ENCODE data around the gene CFAP61.

The CFAP61 gene

GRCh38 chr20:20395903-20396568 is 343.7 kb downstream of the CFAP61 start:
- DNase-seq (ENCODE audit: low read depth, low spot score): no peak

- DNase-seq (ENCODE audit: low read depth, low spot score): no peak
Measured at GRCh38 chr20:20396794-20397193, 344.5 kb downstream of the CFAP61 start.

GRCh38 chr20:20398123-20398522 is 345.8 kb downstream of the CFAP61 start:
- DNase-seq (ENCODE audit: low read depth, low spot score): no peak

DNA sequence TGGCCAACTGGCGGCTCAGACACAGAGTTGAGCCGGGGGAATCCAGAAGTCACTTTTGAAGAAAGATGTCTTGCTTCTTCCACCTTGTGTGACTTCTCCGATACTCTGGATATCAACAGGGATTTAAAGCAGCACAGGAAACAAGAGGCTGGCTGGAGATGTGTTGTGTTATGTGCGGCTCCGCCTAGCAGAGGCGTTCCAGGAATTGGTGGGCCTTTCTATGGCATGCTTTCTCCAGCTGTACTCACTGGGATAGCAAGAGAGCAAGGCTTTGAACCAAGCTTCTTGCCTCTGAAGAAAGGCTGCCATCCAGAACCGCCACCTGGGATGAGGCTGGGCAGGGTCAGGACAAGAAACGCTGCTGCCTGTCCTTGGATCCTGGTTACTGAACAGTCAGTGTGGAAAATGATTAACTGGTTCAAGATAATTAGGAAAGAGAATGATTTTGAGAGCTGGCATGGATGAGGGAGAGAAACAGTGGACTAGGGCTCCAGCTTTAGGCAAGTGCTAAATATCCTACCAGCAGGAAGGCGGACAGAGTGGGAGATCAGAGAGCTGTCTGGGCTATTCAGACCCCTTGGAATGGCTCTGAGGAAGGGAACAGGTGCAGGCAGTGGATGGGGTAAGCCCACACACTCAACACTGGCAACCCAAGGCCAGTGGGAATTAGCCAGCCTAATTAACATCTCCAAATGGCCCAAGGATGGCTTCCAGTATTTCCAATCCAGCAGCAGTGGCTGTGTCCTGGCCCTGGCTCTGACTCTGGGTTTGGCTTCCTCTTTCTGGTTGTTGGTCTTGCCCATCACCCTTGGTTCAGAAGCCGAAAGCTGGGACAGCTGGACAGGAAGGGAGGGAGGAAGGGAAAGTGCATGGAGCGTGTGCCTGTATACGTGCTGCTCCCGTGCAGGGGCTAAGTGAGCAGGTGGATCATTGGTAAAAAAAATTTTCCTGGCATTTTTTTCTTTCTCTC is 347.5 kb downstream of the CFAP61 start:
- no peak for DNase-seq (ENCODE audit: low read depth, low spot score)

DNA sequence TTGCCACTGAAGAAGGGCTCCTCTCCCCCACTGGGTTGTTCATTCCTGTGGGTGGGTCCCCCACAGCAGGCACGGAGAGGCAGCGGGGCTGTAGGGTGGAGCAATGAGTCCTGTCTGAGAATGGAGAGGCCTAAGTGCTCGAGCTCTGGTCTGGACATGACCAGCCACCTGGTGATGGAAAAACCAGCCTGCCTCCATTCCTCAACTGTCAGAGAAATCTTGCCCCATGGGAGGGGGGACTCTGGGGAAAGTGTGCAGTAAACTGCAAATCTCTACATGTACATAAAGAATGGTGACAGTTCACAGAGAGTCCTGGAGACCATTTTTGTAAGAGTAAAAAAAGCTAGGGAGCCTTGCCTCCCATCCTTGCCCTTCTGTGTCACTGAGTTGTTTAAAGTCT is 349.7 kb downstream of the CFAP61 start:
- no peak for DNase-seq (ENCODE audit: low read depth, low spot score)

GRCh38 chr20:20404633-20405032 is 352.3 kb downstream of the CFAP61 start:
- DNase-seq (ENCODE audit: low read depth, low spot score): no peak

DNA sequence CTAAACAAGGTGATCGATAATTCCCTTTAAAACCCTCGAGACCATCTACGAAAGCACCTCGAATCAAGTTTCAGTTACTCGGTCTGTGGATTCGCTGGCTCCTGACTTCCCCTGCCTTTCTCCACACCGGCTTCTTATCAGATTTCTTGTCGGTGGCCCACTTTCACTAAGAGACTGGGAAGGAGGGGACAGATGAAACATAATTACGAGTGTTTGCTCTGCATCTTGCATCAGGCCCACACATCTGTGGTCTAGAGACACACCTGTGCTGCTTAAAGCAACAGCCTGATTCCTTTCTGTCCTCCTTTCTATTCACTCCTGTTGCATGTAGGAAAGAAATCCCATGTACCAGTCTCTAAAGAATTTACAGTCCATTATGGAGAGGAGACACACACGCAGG is 353.3 kb downstream of the CFAP61 start:
- DNase-seq (ENCODE audit: low read depth, low spot score): no peak

GRCh38 chr20:20406306-20406705 is 354.0 kb downstream of the CFAP61 start:
- DNase-seq (ENCODE audit: low read depth, low spot score): no peak

DNA sequence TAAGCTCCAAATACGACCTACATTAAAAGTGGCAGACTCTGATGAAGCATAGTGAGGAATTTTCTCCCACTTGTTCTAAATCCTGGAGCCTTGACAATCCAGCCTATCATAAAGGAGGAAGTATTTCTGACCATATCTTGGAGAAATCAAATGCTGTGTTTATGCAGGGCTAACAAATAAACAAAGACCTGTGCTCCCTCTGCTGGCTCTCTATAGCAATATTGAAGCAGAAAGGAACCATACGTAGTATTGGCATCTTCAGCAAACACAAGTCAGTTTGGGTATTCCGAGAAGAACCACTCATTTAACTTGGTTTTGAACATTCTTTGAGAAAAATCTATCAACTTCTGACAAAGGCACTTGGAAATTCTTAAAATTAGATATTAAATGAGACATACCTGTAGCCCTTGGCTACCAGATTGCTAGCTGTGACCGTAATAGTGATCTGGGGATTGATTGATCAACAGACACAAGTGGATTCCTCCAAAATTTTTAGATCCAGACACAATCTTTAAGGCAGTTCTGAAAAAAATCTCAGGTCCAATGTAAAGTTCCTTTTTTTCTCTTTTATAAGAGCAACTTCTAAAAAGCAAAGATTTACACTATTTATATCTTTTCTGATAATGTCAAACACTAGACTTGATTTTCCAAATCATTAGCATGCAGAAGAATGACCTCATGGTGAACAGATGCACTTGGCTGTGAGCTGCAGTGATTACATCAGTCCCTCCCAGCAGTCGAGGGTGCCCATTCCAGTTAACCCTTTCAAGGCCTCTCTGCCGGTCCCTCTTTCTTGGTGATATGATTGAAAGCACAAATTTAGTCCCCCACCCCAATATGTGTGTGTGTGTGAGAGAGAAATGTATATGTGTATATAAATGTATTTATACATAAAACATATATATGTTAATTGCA is 355.8 kb downstream of the CFAP61 start:
- no peak for DNase-seq (ENCODE audit: low read depth, low spot score)

DNA sequence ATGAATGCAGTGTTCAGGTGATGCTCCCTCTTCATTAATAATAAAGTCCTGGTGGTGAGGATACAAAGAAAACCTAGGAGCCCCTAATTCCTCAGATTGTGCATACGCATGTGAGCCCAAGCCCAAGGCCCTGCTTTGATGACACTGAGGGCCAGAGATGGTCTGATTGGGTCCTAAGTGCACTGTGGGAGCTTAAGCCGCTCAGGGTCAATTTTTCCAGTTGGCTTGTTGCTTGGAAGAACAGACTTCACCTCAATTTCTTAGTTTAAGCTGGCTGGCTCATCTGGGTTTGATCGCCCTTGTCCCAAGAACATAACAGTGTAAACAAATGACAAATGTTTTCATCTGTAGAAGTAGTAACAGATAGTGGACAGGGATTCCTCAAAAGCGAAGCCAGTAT is 357.0 kb downstream of the CFAP61 start:
- no peak for DNase-seq (ENCODE audit: low read depth, low spot score)

Measured in smooth muscle cell of the brain vasculature (primary cell).